ENCODE data around the gene DMXL1. TPM values are rescaled to one million over a fixed set of nuclear protein-coding genes. Genes with fewer than 3 reads are reported as not detected.

The DMXL1 gene
- total and polyA plus RNA-seq, 8 donors = 9.9 to 30.5 (median 23.5) TPM

GRCh38 chr5:119263639-119264038 is 192.8 kb downstream of the DMXL1 start:
- 98% methylated on average over 2 of the region's 2 CpGs for WGBS, 2 donors
- Histone ChIP-seq H3K27me3 (no peaks in the 10 kb centered on the region), H3K27ac (no peak overlapping the region), H3K4me3 (no peak overlapping the region), H3K4me1 (peaks cover 0 to 5% (median 0%) of the 10 kb centered on the region in 3 donors), H3K9me3 (no peaks in the 10 kb centered on the region), H3K36me3 (no peaks in the 10 kb centered on the region)
- intact Hi-C loops (cut with DNase I) = no loop called here
- TF ChIP-seq CTCF (IDR thresholded peaks at IDR 0.05) = no peak
- FAIRE-seq (no peak), DNase-seq (no peak), ATAC-seq (no peak)

GRCh38 chr5:119264186-119264585 is 193.3 kb downstream of the DMXL1 start:
- FAIRE-seq (no peak), ATAC-seq (no peak), DNase-seq (no peak)
- Histone ChIP-seq H3K36me3 (no peaks in the 10 kb centered on the region), H3K4me1 (peaks cover 0 to 5% (median 0%) of the 10 kb centered on the region in 3 donors), H3K27ac (no peak overlapping the region), H3K9me3 (no peaks in the 10 kb centered on the region), H3K27me3 (no peaks in the 10 kb centered on the region), H3K4me3 (no peak overlapping the region)
- intact Hi-C loops (cut with DNase I) = no loop called here
- 0% methylated on average over 1 of the region's 1 CpG for WGBS, 2 donors
- TF ChIP-seq CTCF (IDR thresholded peaks at IDR 0.05) = no peak

DNA sequence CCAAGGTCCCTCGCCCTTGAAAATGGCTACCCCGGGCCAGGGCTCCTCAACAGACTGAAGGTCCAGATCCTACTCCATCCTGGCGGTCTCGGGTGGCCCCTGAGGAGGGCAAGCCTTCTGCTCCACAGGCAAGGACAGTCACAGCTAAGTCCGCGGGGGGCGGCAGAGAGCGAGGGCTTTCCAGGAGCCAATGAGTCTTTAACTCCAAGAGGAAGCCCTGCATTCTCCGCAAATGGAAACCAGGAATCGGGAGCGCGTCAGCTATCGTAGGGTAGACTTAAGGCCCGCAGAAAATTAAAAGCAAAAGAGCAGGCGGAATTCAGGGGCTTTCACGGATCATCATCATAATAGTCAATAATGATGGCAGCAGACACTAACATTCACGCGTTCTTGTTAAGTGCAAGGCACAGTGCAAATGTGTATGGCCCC is 197.1 kb downstream of the DMXL1 start:
- no peaks in the 10 kb centered on the region for H3K9me3 ChIP-seq
- DNase-seq (peak; percentile 85 to 92 (median 88)), FAIRE-seq (peak; percentile 91), ATAC-seq (peak; percentile 74 to 88 (median 78))
- WGBS, 2 donors = 9 to 11% methylated on average over 18 of the region's 18 CpGs
- H3K4me1 ChIP-seq = peaks cover 13 to 23% (median 16%) of the 10 kb centered on the region in 3 donors
- H3K4me3 ChIP-seq = peak overlapping the region; percentile 51 to 80 (median 71)
- H3K36me3 ChIP-seq = no peaks in the 10 kb centered on the region
- no peaks in the 10 kb centered on the region for H3K27me3 ChIP-seq
- H3K27ac ChIP-seq = peak overlapping the region; percentile 59 to 96 (median 92)
- TF ChIP-seq CTCF (IDR thresholded peaks at IDR 0.05) = peak in 2 of 4 donors; percentile 17 to 30
- intact Hi-C loops (cut with DNase I) = no loop called here

DNA sequence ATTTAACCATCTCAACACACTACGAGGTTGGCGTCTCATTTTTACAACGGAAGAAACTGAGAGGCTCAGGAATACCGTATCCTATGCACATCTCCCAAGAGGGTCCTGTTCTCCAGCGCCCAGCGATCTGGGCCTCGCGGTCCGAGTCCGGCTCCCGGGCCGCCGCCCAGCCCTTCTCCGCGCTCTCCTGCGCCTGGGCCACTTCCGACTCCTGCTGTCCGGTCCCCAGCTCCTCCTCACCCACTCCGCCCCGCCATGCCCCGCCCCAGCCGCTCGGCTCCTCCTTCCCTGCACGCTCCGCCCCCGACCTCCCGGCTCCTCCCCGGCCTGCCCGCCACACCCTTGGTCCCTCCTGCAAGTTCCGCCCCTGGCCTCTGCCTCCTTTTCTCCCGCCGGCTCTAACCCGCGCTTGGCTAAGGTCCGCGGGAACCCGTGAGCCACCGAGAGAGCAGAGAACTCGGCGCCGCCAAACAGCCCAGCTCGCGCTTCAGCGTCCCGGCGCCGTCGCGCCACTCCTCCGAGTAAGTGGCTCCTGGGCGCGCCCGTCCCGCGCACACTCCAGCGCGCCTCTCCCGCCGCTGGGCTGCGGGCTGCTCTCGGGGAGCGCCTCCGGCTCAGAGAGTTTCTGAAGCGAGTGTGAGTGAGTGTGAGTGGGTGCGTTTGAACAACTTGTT is 197.6 kb downstream of the DMXL1 start:
- DNase-seq (peak; percentile 96 to 99 (median 98)), FAIRE-seq (no peak), ATAC-seq (peak; percentile 91 to 97 (median 93))
- peak overlapping the region; percentile 51 to 80 (median 71) for H3K4me3 ChIP-seq
- 1% methylated on average over 55 to 65 of the region's 65 CpGs for WGBS, 2 donors
- H3K36me3 ChIP-seq = no peaks in the 10 kb centered on the region
- no peak for TF ChIP-seq CTCF (IDR thresholded peaks at IDR 0.05)
- intact Hi-C loops (cut with DNase I) = no loop called here
- peak overlapping the region; percentile 59 to 96 (median 92) for H3K27ac ChIP-seq
- no peaks in the 10 kb centered on the region for H3K27me3 ChIP-seq
- H3K9me3 ChIP-seq = no peaks in the 10 kb centered on the region
- peaks cover 14 to 29% (median 21%) of the 10 kb centered on the region in 3 donors for H3K4me1 ChIP-seq
